Neural progenitor cell (in vitro differentiated cells): ENCODE results near the gene ADARB2. TPM values are rescaled to one million over a fixed set of nuclear protein-coding genes. Genes with fewer than 3 reads are reported as not detected.

Source experiments
- DNase-seq: peaks from one replicate; pipeline ENCODE4 v3.0.0-alpha.2; 2016; ENCODE audit warnings: low spot score
- H2AFZ ChIP-seq: fragments of 200-600 bp; sonication (generic); replicated peaks from 2 replicates; pipeline ENCODE4 v1.6.1; 2016; ENCODE audit warnings: antibody characterized with exemption
- H3F3A ChIP-seq: fragments of 200-600 bp; sonication (generic); 2 replicates; pipeline ENCODE4 v1.6.1; 2016; ENCODE audit warnings: antibody characterized with exemption, low read depth
- H3K27ac ChIP-seq: fragments of 200-600 bp; sonication (generic); 2 replicates; pipeline ENCODE4 v1.5.1; 2016; ENCODE audit warnings: mild to moderate bottlenecking
- H3K27me3 ChIP-seq: fragments of 200-600 bp; sonication (generic); 2 replicates; pipeline ENCODE4 v1.6.1; 2016; ENCODE audit warnings: mild to moderate bottlenecking, moderate library complexity
- H3K36me3 ChIP-seq: fragments of 200-600 bp; sonication (generic); 2 replicates; pipeline ENCODE4 v1.5.1; 2016
- H3K4me1 ChIP-seq: fragments of 200-600 bp; sonication (generic); 2 replicates; pipeline ENCODE4 v1.6.1; 2016; ENCODE audit warnings: mixed run types
- H3K4me2 ChIP-seq: fragments of 200-600 bp; sonication (generic); 2 replicates; pipeline ENCODE4 v1.6.1; 2016
- H3K4me3 ChIP-seq: fragments of 200-600 bp; sonication (generic); 2 replicates; pipeline ENCODE4 v1.5.1; 2016
- H3K79me2 ChIP-seq: fragments of 200-600 bp; sonication (generic); 2 replicates; pipeline ENCODE4 v1.6.1; 2016; ENCODE audit warnings: low read depth
- H3K9ac ChIP-seq: fragments of 200-600 bp; sonication (generic); 2 replicates; pipeline ENCODE4 v1.6.1; 2016
- H3K9me3 ChIP-seq: fragments of 200-600 bp; sonication (generic); 2 replicates; pipeline ENCODE4 v1.5.1; 2016; ENCODE audit warnings: low read depth
- H4K20me1 ChIP-seq: fragments of 200-600 bp; sonication (generic); 2 replicates; pipeline ENCODE4 v1.6.1; 2016; ENCODE audit warnings: low read depth
- H3K27ac Mint-ChIP-seq: 3 replicates; pipeline ENCODE4 v1.8.0; 2021; ENCODE audit warnings: mixed read lengths
- H3K27me3 Mint-ChIP-seq: 2 replicates; pipeline ENCODE4 v1.8.0; 2022; ENCODE audit warnings: low read depth, mild to moderate bottlenecking, inconsistent platforms, moderate library complexity, mixed read lengths; ENCODE audit not compliant: insufficient read depth
- H3K36me3 Mint-ChIP-seq: 3 replicates; pipeline ENCODE4 v1.8.0; 2021; ENCODE audit warnings: mixed read lengths
- H3K4me1 Mint-ChIP-seq: 3 replicates; pipeline ENCODE4 v1.8.0; 2021; ENCODE audit warnings: mixed read lengths
- H3K4me3 Mint-ChIP-seq: 3 replicates; pipeline ENCODE4 v1.8.0; 2021; ENCODE audit warnings: mild to moderate bottlenecking, moderate library complexity, mixed read lengths
- H3K9me3 Mint-ChIP-seq: 3 replicates; pipeline ENCODE4 v1.8.0; 2020; ENCODE audit warnings: mixed read lengths
- CTCF ChIP-seq: fragments of 200-600 bp; sonication (generic); IDR thresholded peaks from 2 replicates; pipeline ENCODE4 v1.5.1; 2017; ENCODE audit warnings: antibody characterized with exemption, mild to moderate bottlenecking
- EZH2 ChIP-seq: fragments of 200-600 bp; sonication (generic); IDR thresholded peaks from 2 replicates; pipeline ENCODE4 v1.6.1; 2017; ENCODE audit warnings: antibody characterized with exemption, mild to moderate bottlenecking, moderate library complexity
- EZH2phosphoT487 ChIP-seq: fragments of 200-600 bp; sonication (generic); IDR thresholded peaks from 2 replicates; pipeline ENCODE4 v1.6.1; 2017; ENCODE audit warnings: antibody characterized with exemption
- total RNA-seq: library from RNA; depleted of rRNA; stranded (reverse); fragments of >200 nt; gene quantifications from 2 replicates; pipeline ENCODE4 v1.2.3, GENCODE V29; 2015; ENCODE audit warnings: low replicate concordance

The ADARB2 gene
- total RNA-seq, 1 donor from 2014 or later: not detected

GRCh38 chr10:1308173-1308961 is 429.0 kb downstream of the ADARB2 start:
- no peaks in the 10 kb centered on the region for H3K27me3 ChIP-seq
- H3K79me2 ChIP-seq: no peaks in the 10 kb centered on the region
- H3K4me3 ChIP-seq: no peak overlapping the region
- peaks cover 21% of the 10 kb centered on the region for H3F3A ChIP-seq
- H3K9me3 ChIP-seq: no peaks in the 10 kb centered on the region
- no peak overlapping the region for H3K9ac ChIP-seq
- no peaks in the 10 kb centered on the region for H4K20me1 ChIP-seq
- DNase-seq: no peak
- Mint-ChIP-seq H3K27ac (no peak overlapping the region), H3K36me3 (no peaks in the 10 kb centered on the region), H3K4me3 (no peak overlapping the region), H3K9me3 (peaks cover 2% of the 10 kb centered on the region), H3K27me3 (no peaks in the 10 kb centered on the region), H3K4me1 (peaks cover 18% of the 10 kb centered on the region)
- peaks cover 29% of the 10 kb centered on the region for H3K4me1 ChIP-seq
- no peak overlapping the region for H3K27ac ChIP-seq
- no peak overlapping the region for H3K4me2 ChIP-seq
- no peak overlapping the region for H2AFZ ChIP-seq
- TF ChIP-seq EZH2phosphoT487 (no peak), EZH2 (no peak), CTCF (no peak)
- no peaks in the 10 kb centered on the region for H3K36me3 ChIP-seq

- no peaks in the 10 kb centered on the region for H3K79me2 ChIP-seq
- no peaks in the 10 kb centered on the region for H3K9me3 Mint-ChIP-seq
Measured at GRCh38 chr10:1301143-1301542, 436.2 kb downstream of the ADARB2 start.

GRCh38 chr10:1300218-1300617 is 437.1 kb downstream of the ADARB2 start:
- no peak overlapping the region for H3K27ac Mint-ChIP-seq

More at GRCh38 chr10:1301143-1301542, 436.2 kb downstream of the ADARB2 start:
- Histone ChIP-seq H3K36me3 (no peaks in the 10 kb centered on the region), H3K4me1 (peaks cover 13% of the 10 kb centered on the region), H2AFZ (no peak overlapping the region), H3K9me3 (no peaks in the 10 kb centered on the region), H3K4me2 (no peak overlapping the region), H3F3A (no peaks in the 10 kb centered on the region), H3K27me3 (no peaks in the 10 kb centered on the region), H3K4me3 (no peak overlapping the region), H4K20me1 (no peaks in the 10 kb centered on the region), H3K27ac (no peak overlapping the region), H3K9ac (no peak overlapping the region)
- no peak for DNase-seq
- Mint-ChIP-seq H3K27ac (no peak overlapping the region), H3K4me3 (no peak overlapping the region), H3K36me3 (no peaks in the 10 kb centered on the region), H3K27me3 (no peaks in the 10 kb centered on the region), H3K4me1 (peaks cover 27% of the 10 kb centered on the region)
- no peak for TF ChIP-seq CTCF
- TF ChIP-seq EZH2phosphoT487: no peak
- TF ChIP-seq EZH2: no peak

More at GRCh38 chr10:1300218-1300617, 437.1 kb downstream of the ADARB2 start:
- H3K4me3 ChIP-seq: no peak overlapping the region
- Mint-ChIP-seq H3K4me1 (peaks cover 34% of the 10 kb centered on the region), H3K36me3 (no peaks in the 10 kb centered on the region), H3K9me3 (no peaks in the 10 kb centered on the region), H3K4me3 (no peak overlapping the region), H3K27me3 (peaks cover 2% of the 10 kb centered on the region)
- no peaks in the 10 kb centered on the region for H3K9me3 ChIP-seq
- H3K4me1 ChIP-seq: peaks cover 13% of the 10 kb centered on the region
- no peak for DNase-seq
- no peaks in the 10 kb centered on the region for H3K79me2 ChIP-seq
- no peak overlapping the region for H3K4me2 ChIP-seq
- no peaks in the 10 kb centered on the region for H3K36me3 ChIP-seq
- H3K27ac ChIP-seq: no peak overlapping the region
- no peak overlapping the region for H3K9ac ChIP-seq
- TF ChIP-seq EZH2 (no peak), EZH2phosphoT487 (no peak), CTCF (no peak)
- H3K27me3 ChIP-seq: no peaks in the 10 kb centered on the region
- no peak overlapping the region for H2AFZ ChIP-seq
- H4K20me1 ChIP-seq: no peaks in the 10 kb centered on the region
- no peaks in the 10 kb centered on the region for H3F3A ChIP-seq
